NCI-H2196 (cell line): ENCODE measurements around the gene TMEM132D.

Experiments
- DNase-seq: peaks from one replicate; lab custom pipeline; 2025; ENCODE audit not compliant: unreplicated experiment; lab: John Stamatoyannopoulos, UW

Gene TMEM132D

DNA sequence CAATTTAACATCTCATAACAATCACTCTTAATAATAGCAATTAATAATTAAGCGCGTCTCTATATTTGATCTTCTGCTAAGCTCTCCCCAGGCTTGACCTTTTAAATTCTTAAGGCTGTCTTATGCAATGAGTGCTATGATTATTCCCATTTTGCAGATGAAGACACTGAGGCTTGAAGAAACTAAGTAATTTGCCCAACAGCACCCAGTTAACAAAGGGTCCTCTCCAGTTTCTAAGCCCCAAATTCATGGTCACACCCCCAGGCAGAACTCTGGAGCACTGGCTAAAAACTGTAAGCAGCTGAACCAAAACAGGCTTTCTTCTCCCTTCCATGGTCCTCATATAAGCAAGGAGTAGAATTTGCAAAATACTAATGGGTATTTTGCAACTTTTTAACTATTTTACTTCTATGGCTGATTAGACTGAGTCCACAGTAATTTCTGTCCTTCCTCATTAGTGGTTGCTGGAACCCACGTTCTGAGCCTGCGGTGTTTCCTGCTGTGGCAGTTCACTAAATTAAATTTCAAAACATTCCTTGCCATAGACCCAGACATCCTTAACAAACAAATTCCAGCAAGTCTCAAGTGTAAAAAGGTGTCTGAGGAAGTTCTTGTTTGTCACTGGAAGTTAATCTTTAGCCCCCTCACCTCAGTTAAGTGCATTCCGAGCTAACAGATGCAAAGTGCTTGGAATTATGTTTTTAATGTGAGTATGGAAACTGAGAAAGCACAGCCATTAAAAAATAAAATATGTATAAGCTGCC is 76.5 kb downstream of the TMEM132D start:
- DNase-seq, result no peak

DNA sequence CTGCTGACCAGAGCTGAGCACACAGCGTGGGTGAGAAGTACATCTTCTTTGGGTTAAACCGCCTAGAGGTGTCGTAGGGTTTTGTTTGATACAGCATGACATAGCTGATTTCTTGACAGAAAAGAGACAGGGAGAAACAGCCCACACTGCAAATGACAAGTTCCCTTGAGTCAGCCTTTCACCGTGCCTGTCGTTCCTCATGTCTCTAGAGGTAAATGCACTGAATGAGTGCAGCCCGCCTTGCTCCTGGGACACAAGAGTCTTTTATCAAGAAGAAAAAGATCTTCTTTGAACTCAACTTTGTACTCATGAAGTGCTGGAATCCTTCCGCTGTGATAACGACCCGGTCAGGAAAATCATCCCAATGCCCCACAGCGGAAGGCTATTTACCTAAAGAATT is 77.6 kb downstream of the TMEM132D start:
- no peak for DNase-seq

DNA sequence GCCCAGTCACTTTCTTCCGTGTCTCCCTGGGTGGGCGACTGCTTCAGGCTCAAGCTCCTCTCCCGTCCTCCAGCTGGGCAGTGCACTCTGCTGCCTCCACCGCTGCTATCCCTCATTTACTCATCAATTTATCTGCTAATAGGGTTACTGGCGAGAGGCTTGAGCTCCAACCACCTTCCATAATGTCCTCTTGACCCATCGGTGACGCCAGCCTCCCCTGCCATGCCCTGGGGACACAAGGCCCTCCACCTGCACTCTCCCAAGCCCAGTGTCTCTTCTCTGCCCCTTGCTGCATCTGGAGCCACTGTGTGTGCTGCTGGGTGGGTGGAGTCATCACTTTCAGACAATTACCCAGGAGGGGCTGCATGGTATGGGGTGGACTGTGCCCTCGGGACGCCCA is 78.5 kb downstream of the TMEM132D start:
- no peak for DNase-seq

DNA sequence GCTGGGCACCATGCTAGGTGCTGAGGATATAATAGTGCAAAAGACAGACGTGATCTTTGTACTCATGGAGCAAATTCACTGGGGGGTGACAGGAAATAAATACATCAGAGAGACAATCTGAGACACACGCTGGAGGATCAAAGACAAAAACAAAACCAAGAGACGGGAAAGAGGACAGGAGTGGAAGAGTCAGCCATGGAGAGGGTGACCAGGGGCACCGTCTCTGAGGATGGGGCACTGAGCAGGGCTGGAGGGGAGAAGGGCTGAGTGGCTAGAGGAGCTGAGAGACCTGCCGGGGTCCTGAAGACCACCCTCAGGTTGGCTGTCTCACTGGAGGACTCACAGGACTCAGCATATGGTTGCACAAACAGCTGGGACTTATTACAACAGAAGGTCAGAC is 81.9 kb downstream of the TMEM132D start:
- no peak for DNase-seq

DNA sequence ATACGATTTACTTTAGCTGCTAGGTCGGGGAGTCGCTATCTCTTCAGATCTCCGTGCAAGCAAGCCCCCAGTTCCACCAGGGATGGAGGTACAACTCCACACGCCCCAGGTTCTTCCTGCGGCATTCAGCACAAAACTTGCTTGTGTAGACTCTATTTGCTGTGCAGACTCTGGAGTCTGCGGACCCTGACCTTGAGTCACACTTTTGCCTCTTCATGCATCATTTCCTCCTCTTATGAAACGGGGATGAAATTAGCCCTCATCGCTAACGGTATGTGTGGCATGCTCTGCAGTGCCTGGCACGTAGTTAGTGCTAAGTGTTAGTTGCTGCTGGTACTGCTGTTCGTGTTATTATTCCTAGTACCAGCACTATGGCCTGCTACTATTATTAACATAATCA is 84.4 kb downstream of the TMEM132D start:
- no peak for DNase-seq

DNA sequence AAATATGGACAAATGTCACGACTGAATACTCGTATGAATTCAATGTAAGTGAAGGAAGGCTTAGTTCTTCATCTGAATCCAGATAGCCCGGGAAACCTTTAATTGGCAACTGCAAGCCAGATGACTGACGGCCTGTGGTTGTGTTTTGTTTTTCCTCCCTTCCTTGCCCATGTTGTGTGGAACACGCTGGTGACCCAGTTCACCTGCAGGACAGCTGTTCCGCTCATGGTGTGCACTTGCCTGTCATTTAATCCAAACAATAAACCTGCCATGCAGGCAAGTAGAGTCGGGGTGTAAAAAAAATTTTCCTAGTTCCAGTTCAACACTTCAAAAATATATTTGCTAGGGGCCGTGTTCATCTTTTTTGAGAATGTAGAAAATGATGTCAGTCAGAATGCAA is 88.0 kb downstream of the TMEM132D start:
- DNase-seq, result no peak

DNA sequence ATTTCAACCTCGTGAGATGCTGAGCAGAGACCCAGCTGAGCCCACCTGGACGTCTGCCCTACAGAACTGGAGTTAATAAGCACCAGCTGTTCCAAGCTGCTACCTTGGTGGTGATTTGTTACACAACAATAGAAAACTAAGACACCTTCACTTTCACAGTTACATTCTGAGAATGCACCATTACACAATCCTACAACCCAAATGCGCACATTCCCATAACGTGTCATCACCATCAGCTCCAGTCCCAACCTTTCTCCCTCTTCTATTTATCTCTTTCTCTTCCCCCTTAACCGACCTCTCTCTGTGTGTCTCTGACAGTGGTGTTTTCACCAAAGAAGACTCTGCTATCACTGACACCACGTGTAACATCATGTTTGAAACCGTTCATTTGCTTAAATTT is 91.9 kb downstream of the TMEM132D start:
- DNase-seq, result no peak

DNA sequence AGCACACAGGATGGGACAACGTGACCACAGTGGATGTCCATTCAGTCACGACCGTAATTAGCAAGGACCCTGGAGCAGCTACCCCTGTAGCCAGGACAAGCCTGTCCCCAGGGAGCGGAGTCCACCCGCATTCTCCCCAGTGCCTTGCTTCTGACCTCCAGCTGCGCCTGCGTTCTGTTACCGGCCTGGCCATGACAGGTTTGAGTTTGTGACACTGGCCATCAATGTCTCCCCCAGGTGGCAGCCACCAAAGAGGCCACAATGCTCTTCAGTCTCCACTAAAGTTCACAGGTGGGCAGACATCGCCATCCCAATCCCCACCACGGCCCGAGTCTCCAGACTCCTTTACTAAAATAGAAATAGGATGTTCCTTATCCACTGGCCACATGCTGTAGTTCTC is 96.7 kb downstream of the TMEM132D start:
- DNase-seq, result no peak

DNA sequence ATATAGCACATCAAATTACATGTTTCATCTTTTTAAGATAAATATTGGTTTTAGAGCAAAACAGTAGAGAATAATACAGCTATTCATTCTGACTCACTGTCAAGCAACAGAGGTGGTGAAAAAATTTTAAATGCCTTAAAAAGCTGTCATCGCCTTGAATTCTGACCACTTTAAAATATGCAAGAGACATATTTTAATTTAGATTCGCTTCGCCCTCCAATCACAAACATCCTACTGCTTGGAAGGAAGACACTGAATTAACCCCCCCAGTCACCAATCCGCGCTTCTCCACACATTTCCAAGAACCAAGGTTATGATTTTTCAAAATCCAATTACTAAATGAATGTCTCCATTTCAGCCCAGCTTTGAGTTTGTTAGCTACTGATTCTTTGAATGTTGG is 112.4 kb downstream of the TMEM132D start:
- DNase-seq, result no peak

DNA sequence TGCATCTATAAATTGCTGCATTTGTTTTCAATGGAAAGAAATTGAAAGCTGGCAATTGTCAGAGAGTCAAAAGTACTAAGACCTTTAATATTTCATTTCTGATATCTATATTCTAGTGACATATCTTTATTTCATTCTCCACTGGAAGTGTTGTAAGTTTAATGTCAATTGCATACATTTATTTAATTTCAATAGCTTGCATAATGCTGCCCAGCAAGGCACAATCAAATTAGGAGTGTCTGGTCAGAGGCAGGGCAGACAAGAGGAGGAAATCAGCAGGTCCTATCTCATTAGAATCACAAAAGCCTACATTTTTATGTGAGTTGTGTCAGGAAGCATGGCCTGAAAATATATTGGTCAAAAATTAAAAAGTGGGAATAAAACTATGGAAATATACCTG is 112.9 kb downstream of the TMEM132D start:
- DNase-seq, result no peak

DNA sequence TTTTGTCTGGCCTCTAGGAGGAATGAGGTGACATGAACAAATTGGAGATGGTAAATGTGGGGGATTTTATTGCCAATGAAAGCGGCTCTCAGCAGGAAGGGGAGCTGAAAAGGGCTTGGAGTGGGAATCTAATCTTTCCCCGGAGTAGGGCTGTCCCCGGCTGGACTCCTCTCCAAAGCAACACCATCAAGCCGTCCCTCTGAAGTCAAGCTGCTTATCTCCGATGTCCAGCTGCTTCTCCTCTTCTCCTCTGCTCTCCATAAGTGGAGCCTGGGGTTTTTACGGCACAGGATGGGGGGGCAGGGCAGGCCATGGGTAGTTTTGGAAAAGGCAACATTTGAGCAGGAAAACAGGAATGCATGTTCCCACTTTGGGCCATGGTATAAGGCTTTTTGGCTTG is 113.5 kb downstream of the TMEM132D start:
- no peak for DNase-seq

DNA sequence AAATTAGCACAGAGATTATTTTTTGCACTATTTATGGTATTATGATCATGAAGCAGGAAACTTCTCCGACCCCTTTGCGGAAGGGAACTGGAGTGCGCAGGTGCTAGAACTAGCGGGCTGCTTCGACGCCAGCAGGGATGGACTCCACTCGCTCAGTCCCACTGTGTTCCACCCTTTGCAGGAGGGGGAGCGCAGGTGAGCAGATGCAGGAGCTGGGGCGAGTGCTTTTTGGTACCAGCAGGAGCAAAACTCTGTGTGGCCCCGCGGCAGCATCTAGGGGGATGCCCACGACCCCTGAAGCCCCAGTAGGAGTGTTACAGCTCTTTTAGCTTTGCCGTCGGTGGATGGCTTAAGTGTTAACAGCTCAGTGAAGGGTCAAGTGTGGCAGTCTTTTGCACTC is 113.9 kb downstream of the TMEM132D start:
- no peak for DNase-seq

DNA sequence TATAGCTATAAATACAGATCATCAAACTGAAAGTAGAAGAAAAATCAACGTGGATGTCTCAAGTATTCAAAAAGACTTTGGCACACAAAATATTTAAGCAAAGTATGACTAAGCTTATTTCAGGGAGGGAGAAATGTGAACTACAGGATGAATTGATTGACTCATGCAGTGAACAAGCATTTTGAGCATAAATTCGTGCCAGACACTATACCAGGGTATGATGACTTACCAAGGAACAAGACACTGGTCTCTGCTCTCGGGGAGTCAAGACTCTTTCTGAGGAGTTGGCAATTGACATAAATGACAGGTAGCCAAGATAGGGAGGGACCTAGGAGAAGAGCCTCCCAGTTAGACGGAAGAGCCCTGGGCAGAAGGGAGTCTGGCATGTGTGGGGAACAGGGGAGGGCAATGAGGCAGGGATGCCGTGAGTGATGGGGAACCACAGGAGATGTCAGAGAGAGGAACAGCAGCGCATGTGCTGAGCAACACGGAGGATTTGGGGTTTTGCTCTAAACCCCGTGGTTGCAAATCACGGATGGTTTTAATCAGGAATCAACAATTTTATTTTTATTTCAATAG is 115.2 kb downstream of the TMEM132D start:
- no peak for DNase-seq

DNA sequence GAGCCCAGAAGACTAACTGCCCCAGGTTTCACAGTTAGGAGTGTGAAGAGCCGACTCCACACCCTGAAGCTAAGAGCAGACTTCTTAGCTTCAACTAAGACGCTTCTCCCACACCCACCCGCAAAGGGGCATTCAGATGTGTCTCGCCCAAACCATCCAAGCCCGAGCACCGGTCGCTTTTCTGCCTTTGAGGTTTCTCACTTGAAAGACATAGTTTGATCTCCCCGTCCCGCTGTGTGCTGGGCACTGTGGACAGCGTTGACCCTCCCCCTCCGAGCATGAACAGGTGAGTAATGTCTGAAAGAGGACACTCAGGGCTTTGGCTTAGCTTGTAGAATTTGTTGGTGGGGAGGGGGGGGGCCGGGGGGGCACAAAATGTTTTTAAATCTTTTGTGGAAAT is 123.8 kb downstream of the TMEM132D start:
- DNase-seq, result no peak

DNA sequence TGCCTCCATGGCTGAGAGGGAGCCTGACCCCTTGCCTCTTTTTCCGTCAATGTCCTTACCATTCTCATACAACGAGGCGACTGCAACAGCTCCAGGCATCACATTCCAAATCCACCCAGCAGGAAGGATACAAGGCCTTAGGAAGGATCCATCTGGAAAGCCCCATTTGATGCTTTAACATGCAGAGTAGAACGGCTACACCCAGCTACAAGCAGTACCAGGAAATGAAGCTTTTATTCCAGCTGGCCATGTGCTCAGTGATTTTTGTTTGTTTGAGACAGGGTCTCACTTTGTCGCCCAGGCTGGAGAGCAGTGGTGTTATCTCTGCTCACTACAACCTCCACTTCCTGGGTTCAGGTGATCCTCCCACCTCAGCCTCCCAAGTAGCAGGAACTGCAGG is 124.8 kb downstream of the TMEM132D start:
- no peak for DNase-seq

DNA sequence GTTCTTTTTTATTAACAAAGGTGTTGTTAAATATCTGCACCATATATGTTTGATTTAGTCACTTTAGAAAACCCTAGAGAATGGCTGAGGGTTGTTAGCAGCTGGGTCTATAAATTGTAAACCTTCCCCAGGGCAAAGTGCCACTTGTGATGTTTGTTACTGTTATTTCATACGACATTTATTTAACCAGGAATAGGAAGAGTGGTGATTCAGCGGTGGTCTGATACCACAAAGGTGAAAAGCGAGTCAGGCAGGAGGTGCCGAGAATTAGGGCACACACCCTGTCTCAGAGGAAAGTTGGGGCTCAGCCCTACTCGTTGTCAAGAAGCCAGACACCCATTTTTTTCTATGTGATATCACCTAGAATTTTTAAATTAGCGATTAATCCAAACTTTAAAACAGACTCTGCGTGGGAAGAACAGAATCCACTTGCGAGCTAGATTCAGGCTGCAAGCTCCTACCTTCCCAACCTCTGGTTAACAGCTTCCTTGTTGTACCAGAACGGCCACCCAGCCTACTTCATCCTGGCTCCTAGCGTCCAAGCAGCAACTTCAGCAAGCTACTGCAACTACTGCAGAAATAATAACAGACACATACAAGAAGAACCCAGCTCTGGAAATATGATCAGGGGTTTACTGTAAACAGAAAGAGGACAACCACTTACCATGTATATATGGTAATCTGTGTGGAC is 126.7 kb downstream of the TMEM132D start:
- DNase-seq, result no peak

DNA sequence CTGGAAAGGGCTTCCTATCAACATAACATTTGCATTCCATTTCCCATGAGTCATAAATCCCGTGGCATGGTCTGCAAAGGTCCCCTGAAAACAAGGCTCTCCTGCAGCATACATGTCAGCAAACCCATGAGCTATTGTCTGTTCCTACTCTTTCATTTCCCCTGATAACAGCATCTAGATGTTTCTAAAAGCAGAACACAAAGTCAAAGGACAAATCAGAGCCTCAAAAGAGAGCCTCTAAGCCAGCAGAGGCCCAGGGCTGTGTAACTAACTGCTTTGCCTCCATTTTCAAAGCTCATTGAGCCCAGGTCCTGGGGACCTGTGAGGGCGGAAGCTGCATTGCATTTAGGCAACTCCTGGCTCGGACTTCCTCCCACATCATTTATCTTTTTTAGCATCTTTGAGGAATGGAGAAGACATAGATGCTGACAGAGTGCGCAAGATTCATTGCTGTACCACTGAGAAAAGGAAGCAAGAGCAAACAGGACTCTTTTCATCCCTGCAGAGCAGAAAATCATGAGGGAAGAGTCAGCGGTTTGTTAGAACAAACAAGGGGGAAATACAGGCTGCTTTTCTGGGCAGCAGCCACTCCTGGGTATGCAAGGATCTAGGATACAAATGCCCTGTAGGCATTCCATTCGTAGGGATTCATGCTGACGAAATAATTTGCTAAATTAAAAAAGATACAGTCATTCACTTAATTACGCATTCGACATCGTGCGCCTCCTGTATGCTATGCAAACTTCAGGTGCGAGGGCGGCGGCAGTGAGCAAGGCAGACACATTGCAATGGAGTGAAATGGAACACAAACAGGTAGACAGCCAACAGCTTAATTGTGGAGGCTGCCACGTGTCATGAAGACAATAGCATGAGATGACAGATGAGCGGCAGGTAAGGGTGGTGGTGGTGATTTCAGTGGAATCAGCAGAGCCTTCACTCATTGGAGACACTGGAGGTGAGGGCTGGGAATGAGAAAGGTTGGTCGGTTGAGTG is 131.0 kb downstream of the TMEM132D start:
- DNase-seq, result no peak

DNA sequence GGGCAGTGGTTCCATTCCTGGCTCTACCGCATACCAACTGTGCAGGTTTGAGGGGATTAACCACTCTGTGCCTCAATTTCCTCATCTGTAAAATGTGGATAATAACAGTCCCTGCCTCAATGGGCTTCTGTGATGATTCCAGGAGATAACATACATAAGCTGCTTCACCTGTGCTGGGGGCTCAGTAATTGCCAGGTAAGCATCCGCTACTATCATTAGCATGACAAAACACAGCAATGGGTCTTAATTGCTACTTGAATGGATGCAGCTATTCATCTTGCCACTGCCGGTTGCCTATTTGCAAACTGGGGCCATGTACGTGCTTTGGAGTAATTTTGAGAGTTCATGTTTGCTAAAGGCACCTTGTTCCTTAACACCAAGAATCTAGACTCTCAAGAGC is 132.6 kb downstream of the TMEM132D start:
- DNase-seq, result no peak

DNA sequence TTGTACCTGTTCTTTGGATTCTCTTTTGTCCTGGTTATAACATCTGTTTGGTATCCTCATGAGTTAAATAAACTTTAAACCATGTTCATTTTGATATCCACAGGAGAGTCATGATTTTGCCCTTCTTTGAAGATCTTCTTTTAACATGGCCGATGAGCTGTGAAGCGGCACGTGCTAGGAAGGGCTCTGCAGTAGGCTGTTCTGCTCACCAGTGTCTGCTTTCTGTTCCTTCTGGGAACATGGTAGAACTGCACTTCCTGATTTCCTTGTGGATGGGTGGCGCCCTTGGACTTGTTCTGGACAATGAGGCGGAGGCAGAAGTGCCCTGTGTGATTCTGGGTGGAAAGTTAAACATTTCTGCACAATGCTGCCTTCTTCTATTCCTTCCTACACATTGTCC is 138.1 kb downstream of the TMEM132D start:
- no peak for DNase-seq

DNA sequence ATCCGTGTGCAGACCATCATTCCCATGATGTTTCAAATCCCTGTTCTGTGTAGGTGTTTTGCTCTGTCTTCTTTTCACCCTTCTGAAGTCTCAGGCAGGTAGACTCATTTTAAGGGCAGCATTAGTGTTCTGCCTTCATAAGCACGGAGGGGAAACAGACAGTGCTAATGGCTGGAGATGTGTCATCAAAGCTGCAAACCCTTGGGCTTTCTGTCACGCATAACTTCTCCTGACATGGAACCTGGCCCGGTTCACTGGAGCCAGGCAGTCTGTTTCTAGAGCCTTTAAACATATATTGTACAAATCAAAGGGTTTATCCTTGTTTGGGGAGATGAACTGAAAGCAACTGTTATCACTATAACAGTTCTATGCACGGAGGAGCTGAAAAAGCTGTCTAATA is 141.4 kb downstream of the TMEM132D start:
- DNase-seq, result no peak

DNA sequence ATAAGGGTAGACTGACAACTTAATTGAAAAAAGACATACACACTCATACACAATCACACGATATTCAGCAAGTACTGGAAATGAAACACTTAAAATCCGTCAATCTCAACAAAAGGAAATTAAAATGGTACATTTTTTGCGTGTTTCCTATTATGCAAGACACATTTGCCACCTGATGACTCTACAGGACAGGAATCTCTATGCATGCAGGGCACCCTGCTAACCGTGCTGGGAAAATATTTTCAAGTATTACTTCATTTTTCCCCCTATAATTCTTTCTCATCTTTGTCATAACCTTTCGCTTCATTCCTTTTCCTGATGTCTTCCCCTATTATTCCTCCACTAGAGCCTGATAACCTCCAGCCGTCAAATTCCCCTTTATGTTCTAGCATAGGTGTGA is 150.2 kb downstream of the TMEM132D start:
- no peak for DNase-seq
